ENCODE results near the gene MMS19. TPM values are rescaled to one million over a fixed set of nuclear protein-coding genes. Genes with fewer than 3 reads are reported as not detected.
A peak's percentile ranks its signal among the peaks of the same experiment; 100 is the strongest.
"Not testable (repeated sequence)": the region's sequence is repeated elsewhere in the genome, so short reads cannot be mapped to it uniquely, and the experiment has no call there.

The MMS19 gene
- total RNA-seq, 1 experiment from 2014 or later: 60.5 TPM

- H3K27me3 ChIP-seq (replicated peaks): no peaks in the 10 kb centered on the region
- no peak overlapping the region for H3K27ac ChIP-seq
- no peaks in the 10 kb centered on the region for H3K9me3 ChIP-seq (replicated peaks)
- peaks cover 10% of the 10 kb centered on the region; the same call in 1 of the 2 replicates for H3K4me1 ChIP-seq (replicated peaks)
- peaks cover 66% of the 10 kb centered on the region for H3K36me3 ChIP-seq
- H3K4me3 ChIP-seq: no peak overlapping the region
- no peak for DNase-seq (ENCODE audit: low read depth in 1 of 2, low spot score in 2 of 2)
These were observed 15.8 kb downstream of the MMS19 start for GRCh38 chr10:97482381-97482780.

GRCh38 chr10:97481071-97481470, 17.2 kb downstream of the MMS19 start:
- Histone ChIP-seq H3K27ac (no peak overlapping the region), H3K4me1 (replicated peaks) (peaks cover 10% of the 10 kb centered on the region; the same call in 1 of the 2 replicates), H3K27me3 (replicated peaks) (no peaks in the 10 kb centered on the region), H3K36me3 (peaks cover 76% of the 10 kb centered on the region), H3K4me3 (no peak overlapping the region), H3K9me3 (replicated peaks) (no peaks in the 10 kb centered on the region)
- DNase-seq (ENCODE audit: low read depth in 1 of 2, low spot score in 2 of 2): no peak

GRCh38 chr10:97479939-97480338, 18.3 kb downstream of the MMS19 start:
- peaks cover 77% of the 10 kb centered on the region for H3K36me3 ChIP-seq
- peaks cover 10% of the 10 kb centered on the region; the same call in 1 of the 2 replicates for H3K4me1 ChIP-seq (replicated peaks)
- H3K27ac ChIP-seq: no peak overlapping the region
- DNase-seq (ENCODE audit: low read depth in 1 of 2, low spot score in 2 of 2): no peak
- H3K4me3 ChIP-seq: no peak overlapping the region
- H3K9me3 ChIP-seq (replicated peaks): no peaks in the 10 kb centered on the region
- H3K27me3 ChIP-seq (replicated peaks): no peaks in the 10 kb centered on the region

GRCh38 chr10:97479410-97479809, 18.8 kb downstream of the MMS19 start:
- not testable (repeated sequence) for H3K27ac ChIP-seq; H3K9me3 ChIP-seq (replicated peaks); H3K4me3 ChIP-seq; DNase-seq (ENCODE audit: low read depth in 1 of 2, low spot score in 2 of 2); H3K4me1 ChIP-seq (replicated peaks); H3K27me3 ChIP-seq (replicated peaks)
- H3K36me3 ChIP-seq: peaks cover 82% of the 10 kb centered on the region

- no peaks in the 10 kb centered on the region for H3K27me3 ChIP-seq (replicated peaks)
- H3K4me1 ChIP-seq (replicated peaks): peaks cover 8% of the 10 kb centered on the region; the same call in 1 of the 2 replicates
- H3K9me3 ChIP-seq (replicated peaks): no peaks in the 10 kb centered on the region
- no peak for DNase-seq (ENCODE audit: low read depth in 1 of 2, low spot score in 2 of 2)
- H3K36me3 ChIP-seq: peaks cover 97% of the 10 kb centered on the region
- H3K27ac ChIP-seq: no peak overlapping the region
- no peak overlapping the region for H3K4me3 ChIP-seq
These were observed 22.2 kb downstream of the MMS19 start for GRCh38 chr10:97475936-97476594.

GRCh38 chr10:97474918-97475317, 23.3 kb downstream of the MMS19 start:
- Histone ChIP-seq H3K4me1 (replicated peaks) (no peaks in the 10 kb centered on the region; the same call in 1 of the 2 replicates), H3K27me3 (replicated peaks) (no peaks in the 10 kb centered on the region), H3K27ac (no peak overlapping the region), H3K9me3 (replicated peaks) (no peaks in the 10 kb centered on the region), H3K4me3 (no peak overlapping the region), H3K36me3 (peaks cover 95% of the 10 kb centered on the region)
- DNase-seq (ENCODE audit: low read depth in 1 of 2, low spot score in 2 of 2): no peak

GRCh38 chr10:97468781-97469180, 29.4 kb downstream of the MMS19 start:
- H3K36me3 ChIP-seq: peaks cover 92% of the 10 kb centered on the region
- DNase-seq (ENCODE audit: low read depth in 1 of 2, low spot score in 2 of 2); H3K4me1 ChIP-seq (replicated peaks); H3K27me3 ChIP-seq (replicated peaks); H3K9me3 ChIP-seq (replicated peaks); H3K4me3 ChIP-seq; H3K27ac ChIP-seq: not testable (repeated sequence)

GRCh38 chr10:97468162-97468561, 30.1 kb downstream of the MMS19 start:
- H3K27ac ChIP-seq: no peak overlapping the region
- no peaks in the 10 kb centered on the region for H3K4me1 ChIP-seq (replicated peaks)
- H3K27me3 ChIP-seq (replicated peaks): no peaks in the 10 kb centered on the region
- no peak for DNase-seq (ENCODE audit: low read depth in 1 of 2, low spot score in 2 of 2)
- no peak overlapping the region for H3K4me3 ChIP-seq
- H3K36me3 ChIP-seq: peaks cover 92% of the 10 kb centered on the region
- H3K9me3 ChIP-seq (replicated peaks): no peaks in the 10 kb centered on the region

- peaks cover 92% of the 10 kb centered on the region for H3K36me3 ChIP-seq
- H3K27me3 ChIP-seq (replicated peaks): no peaks in the 10 kb centered on the region
- no peaks in the 10 kb centered on the region for H3K9me3 ChIP-seq (replicated peaks)
- no peak for DNase-seq (ENCODE audit: low read depth in 1 of 2, low spot score in 2 of 2)
- no peaks in the 10 kb centered on the region for H3K4me1 ChIP-seq (replicated peaks)
- no peak overlapping the region for H3K4me3 ChIP-seq
- no peak overlapping the region for H3K27ac ChIP-seq
These were observed 31.5 kb downstream of the MMS19 start for GRCh38 chr10:97466755-97467154.

- no peak for DNase-seq (ENCODE audit: low read depth in 1 of 2, low spot score in 2 of 2)
- H3K36me3 ChIP-seq: peaks cover 94% of the 10 kb centered on the region
These were observed 32.2 kb downstream of the MMS19 start for GRCh38 chr10:97465982-97466381.

GRCh38 chr10:97464226-97464625, 34.0 kb downstream of the MMS19 start:
- Histone ChIP-seq H3K4me1 (replicated peaks) (no peaks in the 10 kb centered on the region), H3K4me3 (no peak overlapping the region), H3K36me3 (peaks cover 95% of the 10 kb centered on the region), H3K27me3 (replicated peaks) (no peaks in the 10 kb centered on the region), H3K27ac (no peak overlapping the region), H3K9me3 (replicated peaks) (no peaks in the 10 kb centered on the region)
- no peak for DNase-seq (ENCODE audit: low read depth in 1 of 2, low spot score in 2 of 2)

More at GRCh38 chr10:97465982-97466381, 32.2 kb downstream of the MMS19 start:
- Histone ChIP-seq H3K27me3 (replicated peaks) (no peaks in the 10 kb centered on the region), H3K27ac (no peak overlapping the region), H3K4me1 (replicated peaks) (no peaks in the 10 kb centered on the region), H3K4me3 (no peak overlapping the region), H3K9me3 (replicated peaks) (no peaks in the 10 kb centered on the region)

GRCh38 chr10:97463363-97464132, 34.7 kb downstream of the MMS19 start:
- no peak overlapping the region for H3K4me3 ChIP-seq
- peaks cover 95% of the 10 kb centered on the region for H3K36me3 ChIP-seq
- DNase-seq (ENCODE audit: low read depth in 1 of 2, low spot score in 2 of 2): peak in 1 of 2 experiments; percentile 51
- H3K27ac ChIP-seq: no peak overlapping the region
- no peaks in the 10 kb centered on the region for H3K27me3 ChIP-seq (replicated peaks)
- no peaks in the 10 kb centered on the region for H3K9me3 ChIP-seq (replicated peaks)
- H3K4me1 ChIP-seq (replicated peaks): no peaks in the 10 kb centered on the region

GRCh38 chr10:97462309-97462708, 35.9 kb downstream of the MMS19 start:
- H3K4me3 ChIP-seq: no peak overlapping the region
- H3K27ac ChIP-seq: no peak overlapping the region
- no peaks in the 10 kb centered on the region for H3K4me1 ChIP-seq (replicated peaks)
- H3K27me3 ChIP-seq (replicated peaks): no peaks in the 10 kb centered on the region
- DNase-seq (ENCODE audit: low read depth in 1 of 2, low spot score in 2 of 2): no peak
- H3K36me3 ChIP-seq: peaks cover 98% of the 10 kb centered on the region
- H3K9me3 ChIP-seq (replicated peaks): no peaks in the 10 kb centered on the region

GRCh38 chr10:97459933-97460332, 38.3 kb downstream of the MMS19 start:
- H3K27me3 ChIP-seq (replicated peaks): no peaks in the 10 kb centered on the region
- peaks cover 98% of the 10 kb centered on the region for H3K36me3 ChIP-seq
- H3K27ac ChIP-seq: no peak overlapping the region
- H3K4me3 ChIP-seq: no peak overlapping the region
- H3K4me1 ChIP-seq (replicated peaks): no peaks in the 10 kb centered on the region
- no peaks in the 10 kb centered on the region for H3K9me3 ChIP-seq (replicated peaks)
- no peak for DNase-seq (ENCODE audit: low read depth in 1 of 2, low spot score in 2 of 2)

Data from SJSA1 (cell line).